H9 (cell line): ENCODE measurements around the gene QSOX1. TPM values are rescaled to one million over a fixed set of nuclear protein-coding genes. Genes with fewer than 3 reads are reported as not detected.
A peak's percentile ranks its signal among the peaks of the same experiment; 100 is the strongest.

Experiments
- DNase-seq: peaks from one replicate; pipeline ENCODE4 v3.0.0-alpha.2; 2017
- H2AFZ ChIP-seq: one replicate; pipeline ENCODE4 v1.6.1; 2013; ENCODE audit warnings: mild to moderate bottlenecking, low read length, control low read depth, moderate library complexity
- H2AK5ac ChIP-seq: 2 replicates; pipeline ENCODE4 v1.6.1; 2013; ENCODE audit warnings: low read length, control low read depth, mixed read lengths; ENCODE audit not compliant: insufficient read length
- H2BK120ac ChIP-seq: one replicate; pipeline ENCODE4 v1.6.1; 2013; ENCODE audit warnings: low read depth, mild to moderate bottlenecking, low read length, control low read depth, inconsistent platforms; ENCODE audit not compliant: poor library complexity, severe bottlenecking
- H2BK12ac ChIP-seq: 2 replicates; pipeline ENCODE4 v1.6.1; 2013; ENCODE audit warnings: low read length, control low read depth, mixed read lengths, low read depth; ENCODE audit not compliant: insufficient read length
- H2BK15ac ChIP-seq: 2 replicates; pipeline ENCODE4 v1.6.1; 2013; ENCODE audit warnings: low read depth, low read length, control low read depth
- H2BK20ac ChIP-seq: one replicate; pipeline ENCODE4 v1.6.1; 2013; ENCODE audit warnings: low read depth, mild to moderate bottlenecking, low read length, control low read depth, inconsistent platforms; ENCODE audit not compliant: poor library complexity, severe bottlenecking
- H2BK5ac ChIP-seq: 2 replicates; pipeline ENCODE4 v1.6.1; 2013; ENCODE audit warnings: low read length, control low read depth, mixed read lengths; ENCODE audit not compliant: insufficient read length
- H3K14ac ChIP-seq: 2 replicates; pipeline ENCODE4 v1.6.1; 2013; ENCODE audit warnings: low read length, control low read depth; ENCODE audit not compliant: insufficient read depth
- H3K18ac ChIP-seq: 2 replicates; pipeline ENCODE4 v1.6.1; 2013; ENCODE audit warnings: low read depth, mild to moderate bottlenecking, mixed read lengths, low read length, control low read depth; ENCODE audit not compliant: insufficient read length
- H3K23ac ChIP-seq: 2 replicates; pipeline ENCODE4 v1.6.1; 2013; ENCODE audit warnings: low read length, control low read depth, mixed read lengths, low read depth; ENCODE audit not compliant: insufficient read length
- H3K23me2 ChIP-seq: 2 replicates; pipeline ENCODE4 v1.6.1; 2013; ENCODE audit warnings: low read depth, mild to moderate bottlenecking, mixed read lengths, low read length, control low read depth; ENCODE audit not compliant: insufficient read length, poor library complexity, severe bottlenecking
- H3K27ac ChIP-seq: 2 replicates; pipeline ENCODE4 v1.5.1; 2013; ENCODE audit warnings: low read length, control low read depth, mixed read lengths, low read depth; ENCODE audit not compliant: insufficient read length
- H3K27me3 ChIP-seq: 2 replicates; pipeline ENCODE4 v1.6.1; 2013; ENCODE audit warnings: low read length, control low read depth, inconsistent platforms; ENCODE audit not compliant: insufficient read depth
- H3K4ac ChIP-seq: 2 replicates; pipeline ENCODE4 v1.6.1; 2013; ENCODE audit warnings: low read depth, mild to moderate bottlenecking, control low read depth, inconsistent platforms, low read length, moderate library complexity
- H3K4me1 ChIP-seq: 2 replicates; pipeline ENCODE4 v1.6.1; 2013; ENCODE audit warnings: low read length, control low read depth, inconsistent platforms; ENCODE audit not compliant: insufficient read depth
- H3K4me2 ChIP-seq: 2 replicates; pipeline ENCODE4 v1.6.1; 2013; ENCODE audit warnings: low read length, control low read depth, mixed read lengths; ENCODE audit not compliant: insufficient read length, insufficient read depth
- H3K56ac ChIP-seq: 2 replicates; pipeline ENCODE4 v1.6.1; 2013; ENCODE audit warnings: low read depth, mild to moderate bottlenecking, mixed read lengths, low read length, control low read depth; ENCODE audit not compliant: insufficient read length
- H3K79me1 ChIP-seq: 2 replicates; pipeline ENCODE4 v1.6.1; 2013; ENCODE audit warnings: low read depth, mild to moderate bottlenecking, moderate library complexity, low read length, control low read depth, inconsistent platforms; ENCODE audit not compliant: insufficient read depth, poor library complexity, severe bottlenecking
- H3K79me2 ChIP-seq: 2 replicates; pipeline ENCODE4 v1.6.1; 2013; ENCODE audit warnings: low read length, control low read depth, inconsistent platforms; ENCODE audit not compliant: insufficient read depth
- H3K9ac ChIP-seq: 2 replicates; pipeline ENCODE4 v1.6.1; 2013; ENCODE audit warnings: low read length, control low read depth, mixed read lengths; ENCODE audit not compliant: insufficient read length; ENCODE audit errors: extremely low read depth
- H3K9me3 ChIP-seq: one replicate; pipeline ENCODE4 v1.6.1; 2013; ENCODE audit warnings: low read depth, low read length, inconsistent platforms; ENCODE audit not compliant: control insufficient read depth
- H3T11ph ChIP-seq: one replicate; pipeline ENCODE4 v1.6.1; 2013; ENCODE audit warnings: mild to moderate bottlenecking, low read length, control low read depth, inconsistent platforms
- H4K20me1 ChIP-seq: one replicate; pipeline ENCODE4 v1.6.1; 2013; ENCODE audit not compliant: control insufficient read depth, insufficient read length, insufficient read depth
- H4K5ac ChIP-seq: 2 replicates; pipeline ENCODE4 v1.6.1; 2013; ENCODE audit warnings: low read depth, mild to moderate bottlenecking, mixed read lengths, low read length, control low read depth; ENCODE audit not compliant: insufficient read length
- H4K8ac ChIP-seq: replicated peaks from 2 replicates; pipeline ENCODE4 v1.6.1; 2013; ENCODE audit warnings: low read length, control low read depth, mixed read lengths, low read depth; ENCODE audit not compliant: insufficient read length
- H4K91ac ChIP-seq: 2 replicates; pipeline ENCODE4 v1.6.1; 2013; ENCODE audit warnings: low read depth, mild to moderate bottlenecking, moderate library complexity, mixed read lengths, low read length, control low read depth; ENCODE audit not compliant: insufficient read length
- H3K27ac Mint-ChIP-seq, 3 experiments: 2 replicates in 2 of 3; 3 replicates in 1 of 3; pipeline ENCODE4 v1.8.0; 2020 to 2021; ENCODE audit warnings: mixed read lengths in 3 of 3, mild to moderate bottlenecking in 1 of 3, moderate library complexity in 1 of 3
- H3K27me3 Mint-ChIP-seq: 2 replicates; pipeline ENCODE4 v1.8.0; 2021; ENCODE audit warnings: low read depth, mild to moderate bottlenecking, moderate library complexity, mixed read lengths
- H3K36me3 Mint-ChIP-seq, 3 experiments: 2 replicates in 2 of 3; 3 replicates in 1 of 3; pipeline ENCODE4 v1.8.0; 2020 to 2021; ENCODE audit warnings: low read depth in 3 of 3, mixed read lengths in 3 of 3; ENCODE audit not compliant: insufficient read depth in 1 of 3
- H3K4me1 Mint-ChIP-seq, 2 experiments: 2 replicates each; pipeline ENCODE4 v1.8.0; 2020; ENCODE audit warnings: mixed read lengths in 2 of 2
- H3K4me3 Mint-ChIP-seq, 2 experiments: 2 replicates in 1 of 2; 3 replicates in 1 of 2; pipeline ENCODE4 v1.8.0; 2020 to 2021; ENCODE audit warnings: mild to moderate bottlenecking in 2 of 2, mixed read lengths in 2 of 2, moderate library complexity in 1 of 2
- H3K9me3 Mint-ChIP-seq, 2 experiments: 2 replicates in 1 of 2; 3 replicates in 1 of 2; pipeline ENCODE4 v1.8.0; 2020; ENCODE audit warnings: mild to moderate bottlenecking in 2 of 2, mixed read lengths in 2 of 2, moderate library complexity in 1 of 2
- WGBS: extraction: QIAGEN DNeasy Blood & Tissue Kit; methylation state at CpG from one replicate; pipeline ENCODE4 v1.1.7; 2013; ENCODE audit warnings: missing lambda C conversion rate, low lambda C conversion rate, mixed read lengths; ENCODE audit not compliant: insufficient read length; ENCODE audit errors: extremely low coverage; 5-methylcytosine and 5-hydroxymethylcytosine counted together
- total RNA-seq: library from RNA; stranded (reverse); gene quantifications from 2 replicates; pipeline ENCODE4 v1.2.1, GENCODE V29; 2021
- TF ChIP-seq, protein P1 (sequence below): fragments of 200-600 bp; sonication (generic); conservative IDR thresholded peaks from 3 replicates; pipeline ENCODE4 v1.8.0; 2021; ENCODE audit warnings: antibody characterized with exemption, mild to moderate bottlenecking

QSOX1 gene
- total RNA-seq, 1 experiment from 2014 or later, result 79.2 TPM

- H3K4me1 ChIP-seq, result peaks cover 2% of the 10 kb centered on the region
- H3K23ac ChIP-seq, result no peak overlapping the region
- H2AFZ ChIP-seq, result no peak overlapping the region
- no peak overlapping the region for H2BK12ac ChIP-seq
- H4K5ac ChIP-seq, result no peak overlapping the region
- no peak overlapping the region for H3K14ac ChIP-seq
- H4K91ac ChIP-seq, result no peak overlapping the region
- no peaks in the 10 kb centered on the region for H3K9me3 ChIP-seq
- H2BK5ac ChIP-seq, result no peak overlapping the region
- no peak overlapping the region for H3K4ac ChIP-seq
- H3K27me3 ChIP-seq, result no peaks in the 10 kb centered on the region
- H3K79me1 ChIP-seq, result no peaks in the 10 kb centered on the region
- Mint-ChIP-seq H3K4me3 (no peak overlapping the region), H3K4me1 (peaks cover 44 to 47% of the 10 kb centered on the region in 2 experiments), H3K9me3 (no peaks in the 10 kb centered on the region), H3K36me3 (peaks cover 5 to 7% (median 7%) of the 10 kb centered on the region in 3 experiments; a peak in 6 of 7 replicates), H3K27me3 (no peaks in the 10 kb centered on the region), H3K27ac (peak overlapping the region in 2 of 3 experiments; percentile 80 to 85; a peak in 3 of 7 replicates)
- H3T11ph ChIP-seq, result no peak overlapping the region
- no peak overlapping the region for H2BK15ac ChIP-seq
- no peaks in the 10 kb centered on the region for H4K20me1 ChIP-seq
- H3K9ac ChIP-seq, result no peak overlapping the region
- H3K23me2 ChIP-seq, result no peaks in the 10 kb centered on the region
- no peaks in the 10 kb centered on the region for H3K79me2 ChIP-seq
- H3K56ac ChIP-seq, result no peak overlapping the region
- H2AK5ac ChIP-seq, result no peak overlapping the region
- no peak overlapping the region for H3K4me2 ChIP-seq
- H2BK120ac ChIP-seq, result no peak overlapping the region
- TF ChIP-seq, protein P1, sequence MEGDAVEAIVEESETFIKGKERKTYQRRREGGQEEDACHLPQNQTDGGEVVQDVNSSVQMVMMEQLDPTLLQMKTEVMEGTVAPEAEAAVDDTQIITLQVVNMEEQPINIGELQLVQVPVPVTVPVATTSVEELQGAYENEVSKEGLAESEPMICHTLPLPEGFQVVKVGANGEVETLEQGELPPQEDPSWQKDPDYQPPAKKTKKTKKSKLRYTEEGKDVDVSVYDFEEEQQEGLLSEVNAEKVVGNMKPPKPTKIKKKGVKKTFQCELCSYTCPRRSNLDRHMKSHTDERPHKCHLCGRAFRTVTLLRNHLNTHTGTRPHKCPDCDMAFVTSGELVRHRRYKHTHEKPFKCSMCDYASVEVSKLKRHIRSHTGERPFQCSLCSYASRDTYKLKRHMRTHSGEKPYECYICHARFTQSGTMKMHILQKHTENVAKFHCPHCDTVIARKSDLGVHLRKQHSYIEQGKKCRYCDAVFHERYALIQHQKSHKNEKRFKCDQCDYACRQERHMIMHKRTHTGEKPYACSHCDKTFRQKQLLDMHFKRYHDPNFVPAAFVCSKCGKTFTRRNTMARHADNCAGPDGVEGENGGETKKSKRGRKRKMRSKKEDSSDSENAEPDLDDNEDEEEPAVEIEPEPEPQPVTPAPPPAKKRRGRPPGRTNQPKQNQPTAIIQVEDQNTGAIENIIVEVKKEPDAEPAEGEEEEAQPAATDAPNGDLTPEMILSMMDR, result no peak
- no peak overlapping the region for H3K27ac ChIP-seq
- no peak overlapping the region for H3K18ac ChIP-seq
- peak; percentile 26 for DNase-seq
- H2BK20ac ChIP-seq, result no peak overlapping the region
- H4K8ac ChIP-seq, result no peak overlapping the region
- WGBS, result no CpG with 5 or more reads among the region's 8 CpGs
Measured at GRCh38 chr1:180167021-180167701, 12.5 kb downstream of the QSOX1 start.
